IPS-NIHi7 (cell line): ENCODE data around the gene ANKRD17.
"Not testable (repeated sequence)": the region's sequence is repeated elsewhere in the genome, so short reads cannot be mapped to it uniquely, and the experiment has no call there.

Experiments used
- DNase-seq: peaks from one replicate; pipeline ENCODE4 v3.0.0; 2012; ENCODE audit warnings: mixed read lengths; ENCODE audit errors: extremely low spot score

The ANKRD17 gene, protein sequence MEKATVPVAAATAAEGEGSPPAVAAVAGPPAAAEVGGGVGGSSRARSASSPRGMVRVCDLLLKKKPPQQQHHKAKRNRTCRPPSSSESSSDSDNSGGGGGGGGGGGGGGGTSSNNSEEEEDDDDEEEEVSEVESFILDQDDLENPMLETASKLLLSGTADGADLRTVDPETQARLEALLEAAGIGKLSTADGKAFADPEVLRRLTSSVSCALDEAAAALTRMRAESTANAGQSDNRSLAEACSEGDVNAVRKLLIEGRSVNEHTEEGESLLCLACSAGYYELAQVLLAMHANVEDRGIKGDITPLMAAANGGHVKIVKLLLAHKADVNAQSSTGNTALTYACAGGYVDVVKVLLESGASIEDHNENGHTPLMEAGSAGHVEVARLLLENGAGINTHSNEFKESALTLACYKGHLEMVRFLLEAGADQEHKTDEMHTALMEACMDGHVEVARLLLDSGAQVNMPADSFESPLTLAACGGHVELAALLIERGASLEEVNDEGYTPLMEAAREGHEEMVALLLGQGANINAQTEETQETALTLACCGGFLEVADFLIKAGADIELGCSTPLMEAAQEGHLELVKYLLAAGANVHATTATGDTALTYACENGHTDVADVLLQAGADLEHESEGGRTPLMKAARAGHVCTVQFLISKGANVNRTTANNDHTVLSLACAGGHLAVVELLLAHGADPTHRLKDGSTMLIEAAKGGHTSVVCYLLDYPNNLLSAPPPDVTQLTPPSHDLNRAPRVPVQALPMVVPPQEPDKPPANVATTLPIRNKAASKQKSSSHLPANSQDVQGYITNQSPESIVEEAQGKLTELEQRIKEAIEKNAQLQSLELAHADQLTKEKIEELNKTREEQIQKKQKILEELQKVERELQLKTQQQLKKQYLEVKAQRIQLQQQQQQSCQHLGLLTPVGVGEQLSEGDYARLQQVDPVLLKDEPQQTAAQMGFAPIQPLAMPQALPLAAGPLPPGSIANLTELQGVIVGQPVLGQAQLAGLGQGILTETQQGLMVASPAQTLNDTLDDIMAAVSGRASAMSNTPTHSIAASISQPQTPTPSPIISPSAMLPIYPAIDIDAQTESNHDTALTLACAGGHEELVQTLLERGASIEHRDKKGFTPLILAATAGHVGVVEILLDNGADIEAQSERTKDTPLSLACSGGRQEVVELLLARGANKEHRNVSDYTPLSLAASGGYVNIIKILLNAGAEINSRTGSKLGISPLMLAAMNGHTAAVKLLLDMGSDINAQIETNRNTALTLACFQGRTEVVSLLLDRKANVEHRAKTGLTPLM (N-terminal part only)

DNA sequence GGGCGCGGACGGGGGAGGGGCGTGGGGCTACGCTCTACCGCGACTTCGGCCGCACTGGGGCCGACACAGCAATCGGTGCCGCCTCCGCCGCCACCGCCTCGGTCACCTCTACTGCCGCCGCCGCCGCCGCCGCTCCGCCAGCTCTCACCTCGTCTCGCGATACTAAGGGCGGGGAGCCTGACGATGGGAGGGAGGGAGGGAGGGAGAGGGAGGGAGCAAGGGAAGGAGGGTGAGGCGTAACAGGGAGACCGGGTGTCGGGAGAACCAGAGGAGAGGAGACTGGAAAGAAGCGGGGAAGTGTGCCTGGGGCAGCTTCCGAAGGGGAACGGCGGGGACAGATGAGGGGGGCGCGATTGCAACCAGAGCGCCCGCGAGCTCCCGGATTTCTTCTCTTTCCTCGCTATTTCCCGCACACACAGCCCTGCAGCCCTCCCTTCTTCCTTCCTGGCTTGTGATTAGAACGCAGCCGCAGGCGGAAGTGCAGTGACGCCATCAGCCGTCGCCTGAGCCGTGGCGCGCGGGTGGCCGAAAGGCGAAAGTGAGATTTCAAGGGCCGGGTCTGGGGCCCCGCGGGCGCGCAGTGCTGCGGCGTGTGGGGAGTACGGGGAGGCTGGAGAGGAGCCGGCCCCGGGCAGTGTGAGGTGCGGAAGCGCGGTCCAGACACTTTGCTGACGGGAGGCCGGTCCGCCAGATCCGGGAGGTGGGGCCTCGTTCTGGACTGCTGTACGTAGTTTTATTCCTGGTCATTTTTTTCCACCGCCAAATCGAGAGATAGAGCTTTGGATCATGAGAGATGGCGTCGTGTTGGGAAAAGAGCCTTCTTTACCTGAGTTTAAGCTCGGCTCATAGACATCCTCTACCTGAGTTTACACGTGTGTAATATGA is at the start of gene ANKRD17:
TSS of gene ANKRD17 (minus strand) at position 113 of the 885 bp plus-strand sequence. CDS start 130 bp downstream, outside the sequence.
- peak; percentile 83 for DNase-seq

DNA sequence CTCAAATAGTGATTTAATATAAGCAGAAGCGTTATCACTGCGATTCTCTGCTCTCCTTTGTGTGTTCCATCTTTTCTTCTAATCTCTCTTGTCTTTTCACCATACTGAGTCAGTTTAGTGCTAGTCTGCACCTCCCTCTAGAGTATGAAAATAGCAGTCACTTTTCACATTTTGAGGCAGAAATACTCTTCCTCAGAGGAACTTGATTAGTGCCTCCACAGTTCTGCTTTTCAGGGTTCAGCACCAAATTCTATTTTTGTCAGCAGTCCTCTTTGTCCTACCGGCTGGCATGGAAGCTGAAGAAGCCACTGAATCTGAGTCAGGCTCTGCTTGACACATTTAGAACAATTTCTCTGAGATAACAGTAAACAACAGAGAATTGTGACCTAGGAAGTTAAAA is 49.7 kb upstream of the ANKRD17 start:
- DNase-seq = peak; percentile 13

DNA sequence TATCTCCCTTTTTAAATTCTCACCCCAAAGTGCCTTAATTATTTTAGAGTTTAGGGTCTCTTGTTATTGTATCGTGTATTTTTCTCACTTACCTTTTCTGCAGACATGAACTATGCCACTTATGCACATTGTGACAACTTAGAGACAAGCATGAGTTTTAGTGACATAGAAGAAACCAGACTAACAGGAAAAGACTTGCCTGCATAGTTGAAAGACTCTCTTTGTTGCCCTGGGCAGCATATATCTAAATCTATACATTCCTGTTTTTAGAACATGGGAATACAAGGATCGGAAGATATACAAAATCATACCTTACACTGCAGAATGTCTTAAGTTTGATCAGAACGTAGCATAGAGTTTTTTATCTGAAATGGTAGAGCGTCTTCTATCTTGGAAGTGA is 45.1 kb upstream of the ANKRD17 start:
- DNase-seq = no peak

DNA sequence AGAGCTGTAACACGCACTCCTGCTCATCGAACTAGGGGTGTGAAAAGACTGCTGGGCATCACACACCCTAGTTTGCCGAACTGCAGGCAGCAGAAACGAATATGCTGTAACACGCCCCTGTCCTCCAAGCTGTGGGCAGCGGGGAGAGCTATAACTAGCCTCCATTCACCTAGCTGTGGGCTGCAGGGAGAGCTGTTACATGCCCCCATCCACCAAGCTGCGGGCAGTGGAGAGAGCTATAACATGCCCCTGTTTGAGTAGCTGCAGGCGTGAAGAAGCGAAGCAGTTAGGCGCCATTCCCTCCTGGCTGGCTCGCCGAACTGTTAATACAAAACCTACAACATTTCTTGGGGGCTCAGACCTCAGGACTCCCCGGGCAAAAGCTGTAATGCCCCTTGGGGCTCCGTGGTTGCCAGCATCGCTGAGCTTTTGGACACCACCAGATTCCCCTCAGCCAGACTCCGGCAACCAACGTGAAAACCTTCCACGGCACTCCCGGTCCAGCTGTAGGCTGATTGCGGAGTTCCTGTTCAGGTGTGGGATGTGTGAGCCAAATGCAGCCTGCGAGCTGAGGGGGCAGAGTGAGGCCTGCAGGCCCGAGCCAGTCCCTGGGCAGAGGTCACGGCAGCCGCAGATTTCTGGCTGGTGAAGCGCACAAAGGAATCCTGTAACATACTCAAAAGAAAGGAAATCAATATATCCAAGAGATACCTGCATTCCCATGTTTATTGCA is 41.1 kb upstream of the ANKRD17 start:
- DNase-seq = no peak

DNA sequence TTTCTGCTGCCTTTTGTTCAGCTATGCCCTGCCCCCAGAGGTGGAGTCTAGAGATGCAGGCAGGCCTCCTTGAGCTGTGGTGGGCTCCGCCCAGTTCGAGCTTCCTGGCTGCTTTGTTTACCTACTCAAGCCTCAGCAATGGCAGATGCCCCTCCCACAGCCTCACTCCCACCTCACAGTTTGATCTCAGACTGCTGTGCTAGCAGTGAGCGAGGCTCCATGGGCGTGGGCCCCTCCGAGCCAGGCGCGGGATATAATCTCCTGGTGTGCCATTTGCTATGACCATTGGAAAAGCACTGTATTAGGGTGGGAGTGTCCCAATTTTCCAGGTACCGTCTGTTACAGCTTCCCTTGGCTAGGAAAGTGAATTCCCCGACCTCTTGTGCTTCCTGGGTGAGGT is 34.1 kb upstream of the ANKRD17 start:
- DNase-seq = not testable (repeated sequence)

DNA sequence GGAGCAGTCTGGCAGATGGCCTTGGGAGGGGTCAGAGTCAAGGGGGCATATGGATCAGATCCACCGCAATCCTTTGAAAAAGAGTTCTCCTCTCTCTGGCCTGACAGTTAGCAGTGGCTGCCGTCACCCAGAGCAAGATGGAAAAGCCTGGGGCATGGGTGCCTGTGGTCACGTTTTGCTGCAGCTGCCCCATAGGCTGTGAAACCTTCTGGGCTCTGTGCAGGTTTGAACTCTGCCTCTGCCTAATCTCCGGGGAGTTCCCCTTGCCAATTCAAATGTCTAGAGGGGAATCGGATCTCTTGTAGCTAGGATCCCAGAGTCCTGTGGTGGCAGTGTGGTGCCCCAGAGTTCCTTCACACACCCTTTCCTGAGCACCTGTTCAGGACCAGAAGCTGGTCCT is 23.4 kb upstream of the ANKRD17 start:
- DNase-seq = no peak

DNA sequence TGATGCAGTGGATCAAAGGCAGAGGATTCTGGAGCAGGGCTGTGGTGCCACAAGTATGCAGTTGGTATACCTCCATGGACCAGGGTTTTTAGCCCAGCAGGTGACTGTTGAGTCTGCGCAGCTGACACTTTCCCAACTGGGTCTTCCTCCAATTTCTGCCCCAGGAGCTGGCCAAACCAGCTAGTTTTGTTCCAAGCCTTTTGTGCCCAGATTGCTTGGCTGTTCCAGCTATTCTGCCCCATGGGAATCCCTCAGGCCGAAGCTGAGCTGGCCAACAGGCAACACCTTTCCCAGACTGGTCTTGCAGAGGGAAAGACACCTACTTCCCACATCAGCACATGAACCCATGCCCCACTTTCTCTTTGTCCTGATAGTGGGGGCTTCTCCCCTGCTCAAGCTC is 22.8 kb upstream of the ANKRD17 start:
- DNase-seq = no peak

DNA sequence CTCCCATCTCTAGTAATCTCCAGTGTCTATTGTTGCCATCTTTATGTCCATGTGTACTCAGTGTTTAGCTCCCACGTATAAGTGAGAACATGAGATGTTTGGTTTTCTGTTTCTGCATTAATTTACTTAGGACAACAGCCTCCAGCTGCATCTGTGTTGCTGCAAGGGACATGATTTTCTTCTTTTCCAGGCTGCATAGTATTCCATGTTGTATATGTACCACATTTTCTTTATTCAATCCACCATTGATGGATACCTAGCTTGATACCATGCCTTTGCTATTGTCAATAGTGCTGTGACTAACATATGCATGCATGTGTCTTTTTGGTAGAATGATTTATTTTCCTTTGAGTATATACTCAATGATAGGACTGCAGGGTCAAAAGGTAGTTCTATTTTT is 18.6 kb upstream of the ANKRD17 start:
- no peak for DNase-seq

DNA sequence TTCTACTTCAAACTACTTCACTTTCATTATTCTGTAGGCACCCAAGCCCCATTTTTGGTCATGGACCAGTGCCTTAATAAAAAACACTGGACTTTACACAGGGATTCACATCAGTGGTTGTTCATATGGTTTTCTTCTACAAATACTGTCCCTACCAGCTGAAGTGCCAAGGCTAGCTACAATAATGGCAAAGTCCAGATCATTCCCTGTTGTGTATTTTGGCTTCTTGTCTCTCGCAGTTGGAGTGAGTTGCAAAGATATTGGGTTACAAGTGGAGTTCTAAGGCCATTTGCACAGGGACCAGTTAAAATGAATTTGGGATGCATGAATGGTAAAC is 16.7 kb upstream of the ANKRD17 start:
- DNase-seq = no peak

DNA sequence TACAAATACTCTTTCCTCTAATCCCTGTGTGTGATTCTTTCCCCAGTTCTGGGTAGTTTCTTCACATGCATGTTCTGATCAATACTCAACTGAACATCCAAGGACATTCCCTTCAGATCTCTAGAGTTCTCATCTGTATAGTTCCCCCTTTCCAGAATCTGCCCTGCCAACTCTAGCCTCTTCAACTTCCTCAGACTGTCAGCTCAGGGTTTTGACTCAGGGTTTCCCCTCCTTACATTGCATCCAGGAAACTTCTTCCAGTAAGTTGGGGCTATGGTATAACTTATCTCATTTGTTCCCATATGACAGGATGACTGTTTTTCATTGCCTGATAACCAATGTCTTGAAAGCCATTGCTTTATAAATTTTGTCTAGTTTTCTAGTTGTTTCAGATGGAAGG is 14.2 kb upstream of the ANKRD17 start:
- no peak for DNase-seq

DNA sequence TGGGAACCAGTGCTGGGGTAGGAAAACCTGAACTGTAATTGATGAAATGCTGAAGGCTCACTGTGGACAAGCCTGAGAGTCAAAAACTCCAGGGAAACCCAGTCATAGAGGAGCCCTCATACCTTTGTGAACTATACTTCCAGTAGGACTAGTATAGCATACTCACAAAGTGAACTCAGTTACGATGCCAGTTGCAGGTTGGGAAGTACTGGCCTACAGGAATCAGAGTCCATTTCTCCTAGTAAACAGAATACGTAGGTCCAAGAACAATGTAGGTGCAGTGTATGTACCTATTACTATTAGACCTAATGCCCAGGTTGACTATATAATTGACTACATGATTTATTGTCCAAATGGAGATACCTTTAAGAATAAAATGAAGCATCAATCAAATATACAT is 8.5 kb upstream of the ANKRD17 start:
- no peak for DNase-seq

DNA sequence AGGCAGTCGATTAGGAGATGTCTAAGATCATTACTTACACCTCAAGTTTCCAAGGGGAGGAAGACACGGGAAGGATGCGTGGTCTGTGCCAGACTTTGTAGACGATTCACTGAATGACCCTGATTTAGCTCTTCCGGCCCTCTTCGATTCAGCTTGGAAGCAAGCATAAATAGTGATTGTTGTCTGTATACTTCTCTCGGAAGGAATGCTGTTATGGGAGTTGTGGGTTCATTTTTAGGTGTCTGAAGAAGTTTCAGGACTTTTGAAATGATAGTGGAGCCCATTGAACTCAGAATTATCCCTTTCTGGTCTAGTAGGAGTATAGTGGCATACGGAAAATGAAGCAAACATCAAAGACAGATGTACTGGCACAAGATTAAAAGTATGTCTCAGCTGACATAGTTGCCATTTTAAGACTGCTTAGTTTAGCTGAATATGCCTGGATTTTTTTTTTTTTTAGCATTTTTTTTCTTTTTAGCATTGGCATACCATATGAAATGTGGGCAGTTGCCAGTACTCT is 1.0 kb upstream of the ANKRD17 start:
- no peak for DNase-seq

DNA sequence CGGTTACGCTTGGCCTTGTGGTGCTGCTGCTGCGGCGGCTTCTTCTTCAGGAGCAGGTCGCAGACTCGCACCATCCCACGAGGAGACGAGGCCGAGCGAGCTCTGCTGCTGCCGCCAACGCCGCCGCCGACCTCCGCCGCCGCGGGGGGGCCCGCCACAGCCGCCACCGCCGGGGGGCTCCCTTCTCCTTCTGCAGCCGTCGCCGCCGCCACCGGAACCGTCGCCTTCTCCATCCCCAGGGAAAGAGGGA is 237 bp downstream of the ANKRD17 start:
- DNase-seq = no peak

DNA sequence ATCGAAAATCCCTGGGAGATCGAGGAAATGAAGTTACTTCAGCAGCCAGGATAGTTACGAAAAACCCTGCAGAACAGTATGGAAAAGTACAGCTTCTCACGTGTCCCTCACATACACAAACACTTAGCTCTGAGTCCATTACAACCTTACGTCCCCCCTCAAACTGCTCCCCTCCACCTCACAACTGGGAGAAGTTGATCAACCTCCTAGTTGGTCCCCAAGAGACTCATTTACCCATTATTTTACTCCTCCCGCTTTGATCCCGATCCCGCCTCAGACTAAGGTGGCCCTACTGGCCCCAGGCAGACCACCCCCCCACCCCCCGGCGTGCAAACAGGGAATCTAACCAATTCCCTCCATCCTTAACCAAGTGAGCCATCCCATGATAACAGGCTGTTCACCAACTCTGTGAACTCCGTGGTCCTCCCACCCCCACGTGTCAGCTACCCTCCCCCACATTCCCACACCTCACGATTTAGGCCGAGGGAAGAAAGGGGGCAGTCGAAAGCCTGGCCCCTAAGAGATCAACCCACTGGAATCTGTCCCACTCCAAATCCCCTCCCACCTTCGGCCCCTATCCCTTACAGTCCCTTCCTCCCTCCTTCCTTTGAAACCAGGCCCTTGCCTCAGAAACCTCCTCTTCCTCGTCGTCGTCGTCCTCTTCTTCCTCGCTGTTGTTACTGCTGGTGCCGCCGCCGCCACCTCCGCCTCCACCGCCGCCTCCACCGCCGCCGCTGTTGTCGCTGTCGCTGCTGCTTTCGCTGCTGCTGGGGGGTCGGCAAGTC is 755 bp downstream of the ANKRD17 start:
- DNase-seq = peak; percentile 35

DNA sequence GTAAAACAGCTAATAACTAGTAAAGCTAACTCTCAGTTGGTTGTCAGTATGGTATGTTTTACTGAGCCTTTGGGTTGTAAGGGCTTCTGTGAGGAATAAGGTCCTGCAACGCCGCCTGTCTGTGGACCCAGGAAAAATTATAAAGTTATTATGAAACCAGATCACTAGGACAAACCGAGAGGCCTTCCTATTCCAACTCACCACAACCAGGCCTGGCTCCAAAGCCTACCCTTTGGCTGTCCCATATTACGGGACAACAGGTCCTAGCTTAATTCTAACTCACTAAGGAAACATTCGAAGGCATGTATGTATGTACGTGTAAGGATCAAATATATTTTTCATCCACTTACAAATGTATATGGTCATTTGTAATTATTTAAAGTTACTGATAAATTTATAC is 1.4 kb downstream of the ANKRD17 start:
- peak; percentile 35 for DNase-seq

DNA sequence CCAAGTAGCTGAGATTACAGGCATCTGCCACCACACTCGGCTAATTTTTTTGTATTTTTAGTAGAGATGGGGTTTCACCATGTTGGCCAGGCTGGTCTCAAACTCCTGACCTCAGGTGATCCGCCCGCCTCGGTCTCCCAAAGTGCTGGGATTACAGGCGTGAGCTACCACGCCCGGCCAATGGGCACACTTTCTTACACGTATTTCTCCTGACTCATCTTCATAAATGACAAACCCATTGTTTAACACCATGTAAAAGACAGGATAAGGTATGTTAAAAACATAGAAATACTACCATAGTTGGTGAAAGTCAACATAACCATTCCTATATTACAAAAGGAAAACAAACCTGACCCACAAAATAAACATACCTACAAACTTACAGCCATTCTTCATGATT is 2.8 kb downstream of the ANKRD17 start:
- DNase-seq = not testable (repeated sequence)

DNA sequence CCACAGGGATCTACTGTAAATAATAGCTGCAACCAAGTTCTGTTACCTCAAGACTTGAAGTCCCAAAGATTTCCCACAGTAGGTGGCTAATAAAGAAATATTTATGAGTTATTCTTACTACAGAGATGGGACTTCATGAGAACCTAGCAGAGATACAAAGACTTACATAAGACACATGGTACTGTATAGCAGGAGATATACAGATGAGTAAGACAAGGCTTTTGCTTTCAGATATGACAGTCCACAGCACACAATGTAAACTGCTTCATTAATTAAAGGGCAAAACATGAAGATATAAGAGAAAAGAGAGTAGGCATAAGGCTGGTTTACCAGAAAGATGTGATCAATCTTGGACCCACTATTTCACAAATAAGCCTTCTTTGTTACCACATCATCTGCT is 6.6 kb downstream of the ANKRD17 start:
- no peak for DNase-seq

DNA sequence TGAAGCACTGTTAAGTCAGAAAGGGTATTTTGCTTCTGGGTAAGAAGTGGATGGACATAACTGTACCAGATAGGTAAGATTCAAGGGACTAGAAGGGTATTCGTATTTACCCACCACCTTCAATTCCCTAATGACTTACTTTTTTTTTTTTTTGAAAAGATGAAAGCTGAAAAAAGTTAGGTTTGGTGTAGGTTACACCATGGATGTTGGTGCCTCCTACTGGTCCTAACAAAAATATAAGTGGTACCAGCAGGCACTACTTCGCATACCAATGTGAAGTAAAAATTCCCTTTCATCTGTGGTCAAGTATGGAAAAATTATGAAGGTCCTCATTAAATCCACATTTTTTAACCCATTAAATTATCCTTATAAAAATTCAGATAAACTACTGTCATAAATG is 7.2 kb downstream of the ANKRD17 start:
- DNase-seq = peak; percentile 14

DNA sequence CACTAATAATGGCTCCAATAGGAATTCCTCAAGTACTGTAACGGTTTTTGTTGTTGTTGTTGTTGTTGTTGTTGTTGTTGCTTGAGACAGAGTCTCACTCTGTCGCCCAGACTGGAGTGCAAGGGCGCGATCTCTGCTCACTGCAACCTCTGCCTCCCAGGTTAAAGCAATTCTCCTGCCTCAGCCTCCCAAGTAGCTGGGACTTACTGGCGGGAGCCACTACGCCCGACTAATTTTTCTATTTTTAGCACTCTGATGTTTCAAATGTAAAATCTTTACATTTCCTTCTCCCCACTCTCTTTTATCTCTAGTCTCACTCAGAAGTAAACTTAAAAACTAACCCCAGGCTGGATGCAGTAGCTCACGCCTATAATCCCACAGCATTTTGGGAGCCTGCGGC is 8.0 kb downstream of the ANKRD17 start:
- no peak for DNase-seq

DNA sequence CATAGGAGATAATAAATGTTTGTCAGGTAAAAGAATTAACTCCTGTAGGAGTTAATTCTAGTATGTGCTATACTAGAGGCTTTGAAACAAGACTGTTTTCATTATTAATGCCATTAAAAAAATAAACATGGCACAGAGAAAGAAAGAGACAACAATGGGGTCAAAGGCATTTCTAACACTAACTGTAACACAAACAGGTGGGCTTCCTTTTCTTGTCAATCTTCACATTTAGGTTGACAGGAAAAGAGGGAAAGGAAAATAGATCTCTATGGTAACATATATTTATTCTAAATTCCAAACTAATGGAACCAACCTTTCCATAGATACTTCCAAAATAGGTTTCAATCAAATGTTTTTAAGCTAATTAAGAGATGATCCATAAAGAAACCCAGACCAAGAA is 9.8 kb downstream of the ANKRD17 start:
- DNase-seq = no peak
